K562 (cell line): ENCODE measurements around the gene DCTN2. TPM values are rescaled to one million over a fixed set of nuclear protein-coding genes. Genes with fewer than 3 reads are reported as not detected.
"Not testable (repeated sequence)": the region's sequence is repeated elsewhere in the genome, so short reads cannot be mapped to it uniquely, and the experiment has no call there.

ENCODE experiments used
- ATAC-seq: fragments of 200-7000 bp; cut with Tn5 transposase; 3 replicates; pipeline ENCODE4 v1.9.1; 2020; ENCODE audit warnings: moderate library complexity
- BruUV-seq: library from RNA; stranded (reverse); fragments of 400-500 nt; replicated peaks from 2 replicates; lab custom pipeline; 2021; lab: Mats Ljungman, UMichigan
- CTCF ChIA-PET: fragments of 300-600 bp; formaldehyde crosslinking; extraction: SDS; loops from one replicate; lab custom pipeline; 2021; ENCODE audit warnings: low intra/inter-chr PET ratio; lab: Yijun Ruan, JAX
- POLR2A ChIA-PET: fragments of 300-600, 350-650 bp; sonication (Branson Sonifier 250); formaldehyde crosslinking; extraction: SDS; loops from one replicate; lab custom pipeline; 2021; ENCODE audit warnings: antibody characterized with exemption, inconsistent platforms; lab: Yijun Ruan, JAX
- DNase-seq, 4 experiments: peaks; one replicate each; pipeline versions ENCODE4 v3.0.0 to v3.0.0-alpha.2; 2011 to 2018; ENCODE audit warnings: low spot score in 3 of 4, mixed read lengths in 3 of 4; ENCODE audit errors: extremely low read depth in 1 of 4
- FAIRE-seq: peaks from 2 replicates; lab custom pipeline; 2011; peaks lifted over from hg19 to GRCh38; lab: Jason Lieb, UNC
- H2AFZ ChIP-seq: 2 replicates; pipeline ENCODE4 v1.6.0; 2011; ENCODE audit warnings: low read depth, low read length, control low read depth, inconsistent platforms
- H3K27ac ChIP-seq: fragments of 200-600 bp; 3 replicates; pipeline ENCODE4 v1.8.0; 2011; ENCODE audit warnings: low read depth, mild to moderate bottlenecking, control low read depth, inconsistent platforms, low read length, moderate library complexity, mixed read lengths; ENCODE audit errors: extremely low read depth
- H3K27me3 ChIP-seq, 2 experiments: fragments of 300-600 bp in 1 of 2; 2 replicates in 1 of 2; 3 replicates in 1 of 2; pipeline versions ENCODE4 v1.6.0 to v1.8.0; 2011; ENCODE audit warnings: inconsistent platforms in 2 of 2, low read length in 2 of 2, mild to moderate bottlenecking in 1 of 2, mixed read lengths in 1 of 2, moderate library complexity in 1 of 2; ENCODE audit not compliant: control insufficient read depth in 2 of 2, insufficient read depth in 2 of 2
- H3K36me3 ChIP-seq: fragments of 300-600 bp; 3 replicates; pipeline ENCODE4 v1.8.0; 2011; ENCODE audit warnings: mild to moderate bottlenecking, low read length, inconsistent platforms; ENCODE audit not compliant: control insufficient read depth, insufficient read depth
- H3K4me1 ChIP-seq, 2 experiments: fragments of 200-600 bp in 1 of 2; replicated peaks in 1 of 2; 2 replicates in 1 of 2; 3 replicates in 1 of 2; pipeline versions ENCODE4 v1.5.1 to v1.8.0; 2011; ENCODE audit warnings: inconsistent platforms in 2 of 2, low read length in 2 of 2, mild to moderate bottlenecking in 1 of 2, mixed read lengths in 1 of 2, moderate library complexity in 1 of 2; ENCODE audit not compliant: control insufficient read depth in 2 of 2, insufficient read depth in 2 of 2
- H3K4me2 ChIP-seq: 2 replicates; pipeline ENCODE4 v1.6.1; 2011; ENCODE audit warnings: low read length, control low read depth, inconsistent platforms, mixed read lengths; ENCODE audit not compliant: insufficient read depth
- H3K4me3 ChIP-seq: fragments of 200-600 bp; sonication (generic), shearing (Covaris generic); 2 replicates; pipeline ENCODE4 v1.5.1; 2016; ENCODE audit warnings: control low read depth, inconsistent platforms
- H3K79me2 ChIP-seq: fragments of 200-600 bp; 3 replicates; pipeline ENCODE4 v1.8.0; 2011; ENCODE audit warnings: low read length, inconsistent platforms; ENCODE audit not compliant: control insufficient read depth, insufficient read depth
- H3K9ac ChIP-seq, 2 experiments: 2 replicates each; pipeline versions ENCODE4 v1.6.0 to v1.6.1; 2011; ENCODE audit warnings: low read depth in 2 of 2, low read length in 2 of 2, control low read depth in 1 of 2, inconsistent platforms in 1 of 2, mild to moderate bottlenecking in 1 of 2, mixed read lengths in 1 of 2; ENCODE audit not compliant: insufficient read depth in 1 of 2
- H3K9me1 ChIP-seq: one replicate; pipeline ENCODE4 v1.6.0; 2011; ENCODE audit warnings: inconsistent platforms, mild to moderate bottlenecking, low read length, moderate library complexity; ENCODE audit not compliant: control insufficient read depth, insufficient read depth
- H3K9me3 ChIP-seq: replicated peaks from 2 replicates; pipeline ENCODE4 v1.5.1; 2011; ENCODE audit warnings: low read depth, low read length, inconsistent platforms; ENCODE audit not compliant: control insufficient read depth, insufficient read depth
- H4K20me1 ChIP-seq: replicated peaks from 2 replicates; pipeline ENCODE4 v1.6.1; 2011; ENCODE audit warnings: low read length, inconsistent platforms, mixed read lengths; ENCODE audit not compliant: control insufficient read depth, insufficient read depth
- POLR2G ChIP-seq: fragments of 200-400 bp; formaldehyde crosslinking; IDR thresholded peaks from 2 replicates; pipeline ENCODE4 v1.6.1; 2017; ENCODE audit warnings: low read depth, mild to moderate bottlenecking, antibody characterized with exemption, low read length, moderate library complexity
- RBFOX2 ChIP-seq: fragments of 200-400 bp; formaldehyde crosslinking; IDR thresholded peaks from 2 replicates; pipeline ENCODE4 v1.6.1; 2017; ENCODE audit warnings: low read depth, mild to moderate bottlenecking, low read length, moderate library complexity
- ZBTB33 ChIP-seq: sonication (generic); formaldehyde crosslinking; IDR thresholded peaks from 2 replicates; pipeline ENCODE4 v1.8.1; 2023; ENCODE audit warnings: mild to moderate bottlenecking, missing genetic modification reagents
- WGBS: fragments of 100-300 bp; shearing (Covaris generic); methylation state at CpG from one replicate; pipeline ENCODE4 v1.1.6; 2016; ENCODE audit warnings: low coverage, mixed read lengths; ENCODE audit not compliant: insufficient coverage; ENCODE audit errors: missing lambda C conversion rate; 5-methylcytosine and 5-hydroxymethylcytosine counted together
- in situ Hi-C: fragments of 300-500 bp; cut with MboI; formaldehyde crosslinking; loops from 4 replicates; pipeline ENCODE4 v1.15.0; 2018; ENCODE audit warnings: inconsistent platforms, mixed read lengths
- intact Hi-C: fragments of 100-400 bp; cut with micrococcal nuclease; formaldehyde crosslinking; loops from 2 replicates; pipeline ENCODE4 v1.14.2; 2022
- polyA plus RNA-seq, 8 experiments: library from polyadenylated mRNA; depleted of rRNA in 4 of 8; stranded (reverse) in 5 of 8; unstranded in 3 of 8; fragments of >200 nt; fragmentation: Nextera tagmentation in 2 of 8; fragmentation: Illumina TruSeq in 1 of 8; extraction: Ambion mirVana in 2 of 8; extraction: Trizol in 1 of 8; gene quantifications; 2 replicates each; pipeline versions ENCODE4 v1.2.1 to v1.2.3, GENCODE V29; 2011 to 2014; ENCODE audit warnings: inconsistent platforms in 1 of 8, missing spikeins in 1 of 8
- total RNA-seq, 7 experiments: library from RNA; depleted of rRNA in 6 of 7; stranded (reverse); fragments of >200 nt in 6 of 7; fragmentation: Illumina TruSeq in 2 of 7; extraction: Trizol in 2 of 7; gene quantifications; 2 replicates each; pipeline versions ENCODE4 v1.2.1 to v1.2.3, GENCODE V29; 2011 to 2021; ENCODE audit warnings: low replicate concordance in 1 of 7

The DCTN2 gene
- total and polyA plus RNA-seq, 9 of the 15 experiments (the other 6 are each of a cell fraction or from before 2014, with no cell fraction given) = 43.6 to 270 (median 125) TPM

GRCh38 chr12:57495051-57495701, 51.8 kb downstream of the DCTN2 start:
- Histone ChIP-seq H3K36me3 (peaks cover 68% of the 10 kb centered on the region), H3K79me2 (peaks cover 20% of the 10 kb centered on the region; the same call in 2 of the 3 replicates)
- intact Hi-C loops, H3K27ac ChIP-seq, BruUV-seq, POLR2A ChIA-PET, H3K9ac ChIP-seq, DNase-seq, FAIRE-seq, H4K20me1 ChIP-seq, ATAC-seq, H2AFZ ChIP-seq, CTCF ChIA-PET, in situ Hi-C loops, H3K27me3 ChIP-seq, H3K4me1 ChIP-seq, H3K9me1 ChIP-seq, H3K9me3 ChIP-seq, H3K4me3 ChIP-seq, H3K4me2 ChIP-seq: not testable (repeated sequence)
- WGBS = 92% methylated on average over 8 of the region's 48 CpGs
- TF ChIP-seq RBFOX2 (peak; percentile 70), ZBTB33 (CRISPR knock-in tag) (peak; percentile 88), POLR2G (peak; percentile 65)
